DOHH2 (cell line): ENCODE results near the gene HOXC12.

Source experiments
- H3F3A ChIP-seq: fragments of 200-600 bp; sonication (generic), shearing (Covaris generic); 2 replicates; pipeline ENCODE4 v1.6.0; 2016; ENCODE audit warnings: antibody characterized with exemption, mild to moderate bottlenecking; ENCODE audit not compliant: control insufficient read depth, insufficient read depth
- H3K27ac ChIP-seq: fragments of 200-600 bp; sonication (generic); 2 replicates; pipeline ENCODE4 v1.5.1; 2014; ENCODE audit warnings: low read depth, mild to moderate bottlenecking, low read length, moderate library complexity
- H3K27me3 ChIP-seq: fragments of 200-600 bp; sonication (generic); 2 replicates; pipeline ENCODE4 v1.6.1; 2014; ENCODE audit warnings: mild to moderate bottlenecking, low read length, mixed read lengths; ENCODE audit not compliant: control insufficient read depth
- H3K36me3 ChIP-seq: fragments of 200-600 bp; sonication (generic); 2 replicates; pipeline ENCODE4 v1.6.1; 2014; ENCODE audit warnings: mild to moderate bottlenecking, low read length, moderate library complexity, mixed read lengths; ENCODE audit not compliant: control insufficient read depth
- H3K4me1 ChIP-seq: fragments of 200-600 bp; sonication (generic); 2 replicates; pipeline ENCODE4 v1.6.1; 2014; ENCODE audit warnings: mild to moderate bottlenecking, low read length, mixed read lengths; ENCODE audit not compliant: control insufficient read depth
- H3K4me2 ChIP-seq: fragments of 200-600 bp; sonication (generic); 2 replicates; pipeline ENCODE4 v1.6.0; 2014; ENCODE audit warnings: mild to moderate bottlenecking, low read length, moderate library complexity
- H3K4me3 ChIP-seq: fragments of 200-600 bp; sonication (generic); 2 replicates; pipeline ENCODE4 v1.5.1; 2014; ENCODE audit warnings: mild to moderate bottlenecking, low read length, mixed read lengths
- H3K79me2 ChIP-seq: fragments of 200-600 bp; sonication (generic); 2 replicates; pipeline ENCODE4 v1.6.1; 2014; ENCODE audit warnings: mild to moderate bottlenecking, low read length, mixed read lengths; ENCODE audit not compliant: control insufficient read depth
- H3K9me2 ChIP-seq: fragments of 200-600 bp; sonication (generic); replicated peaks from 2 replicates; pipeline ENCODE4 v1.6.1; 2014; ENCODE audit warnings: mild to moderate bottlenecking, low read length, mixed read lengths; ENCODE audit not compliant: control insufficient read depth
- H3K9me3 ChIP-seq: fragments of 200-600 bp; sonication (generic); 2 replicates; pipeline ENCODE4 v1.6.1; 2014; ENCODE audit warnings: antibody characterized with exemption, low read length, mixed read lengths; ENCODE audit not compliant: control insufficient read depth, insufficient read depth
- H4K20me1 ChIP-seq: fragments of 200-600 bp; sonication (generic); 2 replicates; pipeline ENCODE4 v1.6.0; 2014; ENCODE audit warnings: low read depth, mild to moderate bottlenecking, antibody characterized with exemption, low read length, moderate library complexity; ENCODE audit not compliant: control insufficient read depth, insufficient read depth
- CTCF ChIP-seq: fragments of 200-600 bp; sonication (generic); IDR thresholded peaks from one replicate; pipeline ENCODE4 v1.5.1; 2014; ENCODE audit warnings: antibody characterized with exemption, mild to moderate bottlenecking, low read depth, low read length; ENCODE audit not compliant: poor library complexity, severe bottlenecking
- EZH2phosphoT487 ChIP-seq: fragments of 200-600 bp; sonication (generic); IDR thresholded peaks from 2 replicates; pipeline ENCODE4 v1.6.1; 2017; ENCODE audit warnings: borderline replicate concordance, mild to moderate bottlenecking, antibody characterized with exemption, low read length, moderate library complexity, mixed read lengths

HOXC12 gene

GRCh38 chr12:54005531-54005852, 50.8 kb downstream of the HOXC12 start:
- H4K20me1 ChIP-seq: no peaks in the 10 kb centered on the region

GRCh38 chr12:54005853-54006558, 51.3 kb downstream of the HOXC12 start:
- Histone ChIP-seq H3K9me3 (no peaks in the 10 kb centered on the region), H3K27ac (no peak overlapping the region), H3K4me1 (peaks cover 22% of the 10 kb centered on the region), H3K36me3 (no peaks in the 10 kb centered on the region), H3K9me2 (no peaks in the 10 kb centered on the region), H3K4me3 (peak overlapping the region; percentile 61), H3K27me3 (peaks cover 90% of the 10 kb centered on the region), H3K79me2 (no peaks in the 10 kb centered on the region), H3F3A (no peaks in the 10 kb centered on the region), H3K4me2 (peak overlapping the region; percentile 78), H4K20me1 (no peaks in the 10 kb centered on the region)
- TF ChIP-seq CTCF: peak; percentile 96
- TF ChIP-seq EZH2phosphoT487: 0 out of 2 replicates have a peak, but pooled peaks have one; percentile 43

More at GRCh38 chr12:54005531-54005852, 50.8 kb downstream of the HOXC12 start:
- Histone ChIP-seq H3K36me3 (no peaks in the 10 kb centered on the region), H3K4me2 (peak overlapping the region; percentile 78), H3K9me3 (no peaks in the 10 kb centered on the region), H3K4me3 (peak overlapping the region; percentile 61), H3F3A (no peaks in the 10 kb centered on the region), H3K9me2 (no peaks in the 10 kb centered on the region), H3K4me1 (peaks cover 20% of the 10 kb centered on the region), H3K27ac (no peak overlapping the region), H3K27me3 (peaks cover 85% of the 10 kb centered on the region), H3K79me2 (no peaks in the 10 kb centered on the region)
- TF ChIP-seq EZH2phosphoT487: peak; percentile 95; the same call in 1 of the 2 replicates
- no peak for TF ChIP-seq CTCF

DNA sequence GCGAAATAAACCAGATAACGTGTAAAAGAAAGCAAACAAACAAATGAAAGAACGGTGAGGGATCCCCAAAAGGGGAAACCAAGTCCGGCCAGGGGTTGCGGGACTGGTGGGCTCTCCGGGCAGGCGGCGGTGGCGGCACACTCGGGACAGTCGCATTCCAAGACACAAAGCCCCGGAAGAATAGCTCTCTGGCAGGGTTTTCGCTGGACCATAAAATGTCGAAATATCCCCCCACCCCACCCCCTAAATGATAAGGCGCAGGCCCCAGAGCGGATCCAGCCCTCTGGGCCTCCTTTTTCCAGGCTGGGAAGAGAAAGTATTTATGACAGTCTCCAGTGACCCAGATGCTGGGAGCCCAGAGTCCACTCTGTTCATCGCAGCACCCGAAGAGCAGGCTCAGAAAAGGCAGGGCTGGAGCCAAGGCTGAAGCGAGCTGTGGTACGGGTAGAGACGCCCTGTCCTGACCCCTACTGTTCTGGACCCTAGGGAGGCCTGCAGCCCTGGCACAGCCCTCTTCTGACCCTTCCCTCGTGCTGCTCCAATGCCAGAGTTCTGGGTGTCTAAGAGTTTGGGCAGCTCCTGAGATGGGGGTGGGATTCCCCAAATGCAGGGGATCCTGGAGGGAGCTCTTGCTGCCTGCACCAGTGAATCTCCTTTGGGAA, 52.0 kb downstream of the HOXC12 start:
- H3K4me1 ChIP-seq: peaks cover 27% of the 10 kb centered on the region
- H3K4me2 ChIP-seq: peak overlapping the region; percentile 78
- TF ChIP-seq CTCF (no peak), EZH2phosphoT487 (no peak; the same call in none of the 2 replicates)
- no peaks in the 10 kb centered on the region for H3K36me3 ChIP-seq
- no peaks in the 10 kb centered on the region for H3K9me2 ChIP-seq
- no peaks in the 10 kb centered on the region for H3K9me3 ChIP-seq
- H3K79me2 ChIP-seq: no peaks in the 10 kb centered on the region
- H3K4me3 ChIP-seq: peak overlapping the region; percentile 61
- peaks cover 94% of the 10 kb centered on the region for H3K27me3 ChIP-seq
- H3F3A ChIP-seq: no peaks in the 10 kb centered on the region
- H3K27ac ChIP-seq: no peak overlapping the region
- no peaks in the 10 kb centered on the region for H4K20me1 ChIP-seq
